Measurements from ENCODE around the gene LDB1.

GRCh38 chr10:102131286-102132170, 11.4 kb upstream of the LDB1 start:
- TF ChIP-seq, protein P1, sequence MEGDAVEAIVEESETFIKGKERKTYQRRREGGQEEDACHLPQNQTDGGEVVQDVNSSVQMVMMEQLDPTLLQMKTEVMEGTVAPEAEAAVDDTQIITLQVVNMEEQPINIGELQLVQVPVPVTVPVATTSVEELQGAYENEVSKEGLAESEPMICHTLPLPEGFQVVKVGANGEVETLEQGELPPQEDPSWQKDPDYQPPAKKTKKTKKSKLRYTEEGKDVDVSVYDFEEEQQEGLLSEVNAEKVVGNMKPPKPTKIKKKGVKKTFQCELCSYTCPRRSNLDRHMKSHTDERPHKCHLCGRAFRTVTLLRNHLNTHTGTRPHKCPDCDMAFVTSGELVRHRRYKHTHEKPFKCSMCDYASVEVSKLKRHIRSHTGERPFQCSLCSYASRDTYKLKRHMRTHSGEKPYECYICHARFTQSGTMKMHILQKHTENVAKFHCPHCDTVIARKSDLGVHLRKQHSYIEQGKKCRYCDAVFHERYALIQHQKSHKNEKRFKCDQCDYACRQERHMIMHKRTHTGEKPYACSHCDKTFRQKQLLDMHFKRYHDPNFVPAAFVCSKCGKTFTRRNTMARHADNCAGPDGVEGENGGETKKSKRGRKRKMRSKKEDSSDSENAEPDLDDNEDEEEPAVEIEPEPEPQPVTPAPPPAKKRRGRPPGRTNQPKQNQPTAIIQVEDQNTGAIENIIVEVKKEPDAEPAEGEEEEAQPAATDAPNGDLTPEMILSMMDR (IDR thresholded peaks at IDR 0.05) = no peak
- no peak for TF ChIP-seq POLR2A (IDR thresholded peaks at IDR 0.05)

Measured in heart left ventricle (tissue), 13 donors.